Inflammatory macrophage treated with lipopolysaccharide for 1 hour (primary cell): ENCODE results near the gene PTTG1.
A peak's percentile ranks its signal among the peaks of the same experiment; 100 is the strongest.

ENCODE experiments used
- DNase-seq, 2 donors: peaks; one replicate each; pipeline ENCODE4 v3.0.0-alpha.2; 2020 to 2022

Gene PTTG1

DNA sequence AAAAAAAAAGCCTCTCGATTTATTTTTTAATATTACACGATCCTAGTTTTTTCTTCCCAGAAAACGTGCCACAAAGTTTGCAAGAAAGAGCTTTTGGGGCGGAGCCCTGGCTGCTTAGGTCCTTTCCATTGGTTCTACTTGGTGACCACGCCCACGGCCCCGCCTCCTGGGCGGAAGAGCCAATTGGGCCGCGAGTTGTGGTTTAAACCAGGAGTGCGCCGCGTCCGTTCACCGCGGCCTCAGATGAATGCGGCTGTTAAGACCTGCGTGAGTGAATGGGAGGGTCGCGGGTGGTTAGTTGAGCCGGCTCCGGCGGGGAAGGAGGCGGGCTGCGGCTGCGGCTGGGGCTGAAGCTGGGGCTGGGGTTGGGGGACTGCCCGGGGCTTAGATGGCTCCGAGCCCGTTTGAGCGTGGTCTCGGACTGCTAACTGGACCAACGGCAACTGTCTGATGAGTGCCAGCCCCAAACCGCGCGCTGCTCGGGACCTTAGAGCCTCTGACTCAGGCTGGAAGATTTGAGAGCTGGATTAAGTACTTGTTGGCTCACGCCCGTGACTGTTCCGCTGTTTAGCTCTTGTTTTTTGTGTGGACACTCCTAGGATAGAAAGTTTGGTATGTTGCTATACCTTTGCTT, at the start of gene PTTG1:
Gene PTTG1 (plus strand): TSS at position 231 of the 634 bp plus-strand sequence. CDS start 458 bp downstream, outside the sequence.
- peak; percentile 91 to 96 for DNase-seq

DNA sequence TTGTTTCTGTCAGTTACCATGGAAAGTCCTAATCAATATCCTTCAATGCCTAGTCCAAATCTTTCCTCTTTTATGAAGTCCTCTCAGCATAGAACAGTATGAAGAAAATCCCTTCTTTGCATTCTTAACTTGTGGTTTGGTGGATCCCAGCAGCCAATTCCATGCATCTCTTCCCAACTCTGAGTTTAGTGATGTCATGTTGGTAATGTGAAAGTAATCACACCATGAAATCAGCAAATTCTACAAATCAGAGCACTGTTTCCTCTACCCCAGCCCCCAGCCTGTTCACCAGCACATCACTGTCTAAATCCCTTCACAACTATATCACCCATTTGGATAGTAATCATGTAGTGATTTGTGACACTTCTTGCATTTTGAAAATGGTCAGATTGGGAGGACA, 46.5 kb upstream of the PTTG1 start:
- no peak for DNase-seq

DNA sequence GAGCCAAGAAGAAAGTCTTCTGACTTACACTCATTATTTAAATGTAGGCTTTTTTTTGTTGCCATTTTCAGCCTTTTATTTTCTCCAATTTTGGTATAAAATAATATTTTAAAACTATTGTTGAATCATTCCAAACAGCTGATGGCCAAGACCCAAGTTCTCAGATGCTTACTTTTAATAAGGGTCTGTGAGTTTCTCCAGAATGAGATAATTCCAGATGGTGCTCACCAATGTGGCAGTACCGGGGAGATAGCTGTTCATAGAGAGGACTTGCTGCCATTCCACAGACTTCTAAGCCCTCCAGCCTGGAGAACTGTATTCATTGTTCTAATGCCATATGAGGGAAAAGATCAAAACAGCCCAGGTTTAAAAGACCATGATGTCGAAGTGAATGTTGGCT, 46.0 kb upstream of the PTTG1 start:
- DNase-seq, result no peak

DNA sequence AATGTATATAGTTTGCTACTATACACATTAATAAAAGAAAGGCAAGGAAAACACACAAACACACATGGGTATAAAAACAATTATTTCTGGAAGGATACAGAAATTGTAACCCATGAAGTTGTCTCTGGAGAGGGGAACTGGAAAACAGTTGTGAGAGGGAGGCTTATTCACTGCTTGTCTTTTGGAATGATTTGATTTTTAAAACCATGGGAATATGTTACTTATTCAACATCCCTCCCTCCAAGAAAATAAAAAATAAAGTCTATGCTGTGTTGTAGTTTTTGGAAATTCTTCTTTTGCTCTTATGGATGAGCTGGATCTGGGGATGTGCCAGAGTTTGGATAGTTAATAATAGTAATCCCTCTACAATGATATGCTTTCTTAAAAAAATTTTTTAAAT, 45.2 kb upstream of the PTTG1 start:
- no peak for DNase-seq

DNA sequence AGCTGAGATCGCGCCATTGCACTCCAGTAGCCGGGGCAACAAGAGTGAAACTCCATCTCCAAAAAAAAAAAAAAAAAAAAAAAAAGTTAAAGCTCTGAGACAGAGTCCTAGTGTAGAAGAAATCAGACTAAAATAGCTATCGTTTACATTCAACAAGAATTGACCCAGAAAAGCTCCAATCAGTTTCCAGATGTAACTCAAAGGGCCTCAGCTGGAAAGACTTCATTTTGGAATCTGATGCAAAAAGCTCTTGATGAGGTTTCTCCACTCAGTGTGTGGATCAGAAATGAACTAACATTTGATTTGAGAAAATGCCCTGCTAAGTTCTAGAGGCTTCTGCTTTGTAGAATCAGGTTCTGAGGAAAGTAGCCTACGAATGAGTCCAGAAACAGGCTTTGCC, 44.0 kb upstream of the PTTG1 start:
- no peak for DNase-seq

DNA sequence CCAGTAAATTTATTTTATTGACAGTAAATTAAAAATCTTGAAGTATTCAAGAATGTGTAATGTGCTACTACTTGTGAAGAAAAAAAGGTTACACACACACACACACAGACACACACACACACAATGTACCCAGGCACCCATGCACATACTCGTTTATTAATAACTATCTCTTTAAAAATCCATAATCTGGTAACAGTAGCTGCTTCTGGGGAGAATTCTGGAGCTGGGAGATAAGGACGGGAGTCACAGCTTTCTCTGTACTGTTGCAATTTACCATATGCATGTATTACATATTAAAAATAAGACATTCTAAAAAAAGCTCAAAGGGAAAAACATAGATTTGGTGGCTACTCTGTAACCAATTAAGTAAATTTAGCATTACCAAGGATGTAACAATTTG, 43.3 kb upstream of the PTTG1 start:
- no peak for DNase-seq

DNA sequence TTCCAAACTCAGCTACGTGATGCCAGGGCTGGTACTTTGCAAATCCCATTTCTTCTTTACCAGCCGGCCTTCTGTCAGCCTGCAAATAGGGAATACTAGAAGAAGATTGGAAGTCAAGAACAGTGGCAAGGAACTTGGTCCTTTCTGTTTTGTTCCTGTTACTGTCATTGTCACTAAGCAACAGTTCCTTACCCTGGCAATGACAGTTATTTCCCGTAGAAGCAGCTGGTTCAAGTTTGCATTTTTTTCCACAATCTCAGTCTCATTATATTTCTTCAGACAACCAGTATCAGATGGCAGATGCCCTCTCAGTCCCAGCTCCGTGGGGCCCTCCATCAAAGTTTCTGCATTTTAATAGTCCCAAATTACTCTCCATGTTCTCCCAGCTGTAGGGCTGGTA, 42.1 kb upstream of the PTTG1 start:
- no peak for DNase-seq

DNA sequence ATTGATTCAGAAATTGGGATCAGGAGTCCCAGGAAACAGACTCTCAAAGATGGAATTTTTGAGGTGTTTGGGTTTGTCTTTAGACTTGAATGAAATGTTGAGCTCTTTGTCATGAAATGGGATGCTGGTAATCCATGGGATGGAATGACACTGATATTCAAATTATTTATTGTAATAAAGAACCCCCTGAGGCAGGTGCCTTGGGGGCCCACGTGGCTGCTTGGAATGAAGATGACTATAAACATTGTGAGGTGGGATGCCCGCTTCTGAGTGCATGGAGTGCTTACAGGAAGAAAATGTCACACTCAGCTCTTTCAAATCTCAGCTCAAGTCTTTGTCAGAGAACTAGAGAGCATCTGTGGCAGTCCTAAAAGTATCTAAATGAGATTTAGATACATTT, 41.6 kb upstream of the PTTG1 start:
- no peak for DNase-seq

DNA sequence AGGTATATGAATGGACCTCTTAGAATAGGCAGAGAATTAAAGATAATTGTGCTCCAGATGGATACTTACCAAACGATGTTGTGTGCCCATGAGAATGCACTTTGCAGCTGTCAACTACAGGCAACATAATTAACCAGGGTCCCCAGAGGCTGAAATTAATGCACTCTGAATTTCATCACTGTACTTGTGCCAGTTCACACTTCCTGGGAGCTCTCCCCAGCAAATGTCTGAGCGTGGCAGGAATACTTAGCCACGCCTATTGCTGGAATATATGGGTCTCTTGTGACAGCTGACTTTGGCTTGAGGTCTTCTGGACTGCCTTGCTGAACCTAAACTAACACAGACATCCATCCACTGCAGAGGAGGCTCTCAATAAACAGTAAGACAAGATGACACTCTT, 39.3 kb upstream of the PTTG1 start:
- no peak for DNase-seq

DNA sequence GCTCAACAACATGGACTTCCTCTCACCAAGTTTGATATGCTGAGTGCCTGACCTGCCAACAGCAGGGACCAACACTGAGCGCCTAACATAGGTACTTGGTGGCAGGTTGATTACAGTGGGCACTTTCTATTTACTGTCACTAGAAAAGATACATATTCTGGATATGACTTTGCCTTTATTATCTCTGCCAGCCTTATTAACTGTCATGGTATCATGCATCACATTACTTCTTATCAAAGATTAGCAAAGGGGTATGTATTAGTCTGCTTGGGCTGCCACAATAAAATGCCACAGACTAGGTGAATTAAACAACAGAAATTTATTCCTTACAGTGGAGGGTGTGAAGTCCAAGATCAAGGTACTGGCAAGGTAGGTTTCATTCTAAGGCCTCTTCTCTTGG, 37.0 kb upstream of the PTTG1 start:
- DNase-seq, result no peak

DNA sequence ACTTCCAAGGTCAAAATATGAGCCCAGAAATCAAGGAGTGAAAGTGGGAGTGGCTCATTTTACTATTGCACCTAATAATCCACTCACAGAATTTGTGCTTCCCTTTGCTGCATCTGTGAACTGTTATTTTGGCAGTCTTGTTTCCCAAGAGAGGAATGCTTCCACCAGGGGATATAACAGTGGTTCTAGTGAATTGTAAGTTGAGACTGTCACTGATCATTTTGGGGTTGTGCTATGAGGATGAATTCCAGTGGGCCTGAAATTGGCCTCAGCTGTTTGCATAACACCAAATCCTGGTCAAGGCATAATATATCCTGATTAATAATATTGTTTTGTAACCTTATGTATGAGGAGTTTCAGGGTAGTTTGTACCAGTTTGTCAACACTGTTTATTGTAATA, 36.2 kb upstream of the PTTG1 start:
- no peak for DNase-seq

DNA sequence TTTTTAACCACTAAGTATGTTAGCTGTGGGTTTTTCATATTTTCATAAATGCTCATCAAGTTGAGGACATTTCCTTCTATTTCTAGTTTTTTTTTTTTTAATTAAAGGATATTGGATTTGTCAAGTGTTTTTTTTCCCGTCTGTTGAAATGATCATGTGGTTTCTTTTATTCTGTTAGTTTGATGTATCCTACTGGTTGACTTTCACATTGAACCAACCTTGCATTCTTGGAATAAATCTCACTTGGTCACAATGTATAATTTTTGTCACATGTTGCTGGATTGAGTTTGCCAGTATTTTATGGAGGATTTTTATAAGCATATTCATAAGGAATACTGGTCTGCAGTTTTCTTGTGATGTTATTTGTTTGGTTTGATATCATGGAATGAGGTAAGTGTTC, 34.2 kb upstream of the PTTG1 start:
- DNase-seq, result no peak

DNA sequence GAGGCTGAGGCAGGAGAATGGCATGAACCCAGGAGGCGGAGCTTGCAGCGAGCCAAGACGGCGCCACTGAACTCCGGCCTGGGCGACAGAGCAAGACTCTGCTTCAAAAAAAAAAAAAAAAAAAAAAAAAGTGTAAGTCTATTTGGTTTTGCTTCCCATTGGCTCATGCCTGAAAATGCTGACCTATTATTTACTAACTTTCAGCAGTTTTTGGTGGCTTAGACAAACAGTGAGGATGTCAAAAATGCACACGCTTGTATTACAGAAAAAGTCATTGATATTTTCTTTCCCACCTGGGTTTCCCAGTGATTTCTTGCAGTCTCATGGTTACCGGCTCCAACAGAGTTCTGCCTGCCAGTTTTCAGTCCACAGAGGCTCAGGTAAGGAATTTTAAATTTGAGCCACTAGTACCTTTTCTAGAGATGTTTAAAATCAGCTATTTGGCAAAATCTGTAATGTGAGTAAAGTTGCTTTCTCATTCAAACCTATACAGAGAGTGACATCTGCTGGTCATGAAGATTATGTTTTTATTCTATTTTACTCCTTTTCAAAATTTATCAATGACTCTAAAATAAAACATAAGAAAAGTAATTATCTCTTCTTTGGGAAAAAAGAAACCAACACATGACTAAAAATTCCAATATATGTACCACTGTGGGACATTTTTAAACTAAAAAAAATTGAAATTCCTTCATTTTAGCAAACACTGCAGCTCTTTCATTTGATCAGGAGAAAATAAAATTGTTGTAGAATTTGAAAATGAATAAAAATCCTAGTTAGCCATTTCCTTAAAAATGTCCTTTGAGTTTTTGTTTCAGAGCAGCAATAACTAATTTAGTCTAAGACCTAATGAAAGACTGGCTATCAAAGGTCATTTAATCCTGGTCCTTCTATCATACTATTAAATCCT, 30.6 kb upstream of the PTTG1 start:
- peak; percentile 25 to 58 for DNase-seq

DNA sequence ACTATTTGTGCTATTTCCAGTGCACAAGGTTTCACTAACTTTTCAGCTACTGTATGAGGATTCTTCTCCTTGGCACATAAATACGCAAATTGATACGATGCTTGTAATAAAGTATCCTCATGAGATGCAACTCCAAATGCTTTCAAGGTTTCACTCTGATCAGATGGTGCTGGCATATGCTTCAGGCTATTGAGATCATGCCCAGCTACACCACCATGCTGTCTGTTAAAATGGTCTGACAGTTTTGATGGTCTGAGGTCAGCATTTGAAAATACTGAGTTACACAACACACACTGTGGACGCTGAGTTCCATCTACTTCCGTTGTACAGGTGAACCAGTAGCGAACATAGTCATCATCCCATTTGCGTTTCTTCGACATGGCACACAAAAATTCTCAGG, 26.5 kb upstream of the PTTG1 start:
- DNase-seq, result no peak

DNA sequence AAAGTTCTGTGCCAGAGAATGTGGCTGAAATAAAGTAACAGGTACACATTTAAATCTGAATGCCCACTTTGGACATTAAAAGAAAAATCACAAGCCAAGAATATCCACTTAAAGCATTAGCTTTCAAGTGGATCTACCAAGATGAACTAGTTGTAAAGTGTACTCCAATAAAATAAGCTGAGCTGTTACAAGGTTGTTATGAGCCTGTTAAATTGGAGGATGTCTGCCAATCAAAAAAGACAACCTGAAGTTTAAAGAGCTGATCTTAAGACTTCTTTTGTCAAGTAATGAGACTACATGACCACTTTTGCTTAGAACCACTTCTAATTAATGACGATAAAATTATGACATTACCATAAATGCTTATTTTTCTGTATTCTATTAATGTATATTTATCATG, 24.2 kb upstream of the PTTG1 start:
- no peak for DNase-seq

DNA sequence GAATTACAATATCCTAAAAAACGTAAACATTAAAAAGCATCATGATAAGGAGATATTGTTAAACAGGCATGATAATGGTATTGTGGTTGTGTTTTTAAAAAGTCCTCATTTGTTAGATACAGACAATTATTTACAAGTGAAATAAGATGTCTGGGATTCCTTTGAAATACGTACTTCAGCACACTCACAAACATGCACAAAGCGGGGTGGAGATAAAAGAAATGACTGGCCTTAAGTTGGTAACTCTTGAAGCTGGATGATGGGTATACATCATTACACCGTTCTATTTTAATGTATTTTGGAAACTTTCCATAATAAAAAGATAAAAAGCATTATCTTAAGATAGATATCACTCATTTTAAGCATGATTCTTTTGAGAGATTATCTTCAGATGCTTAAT, 22.8 kb upstream of the PTTG1 start:
- DNase-seq, result no peak

DNA sequence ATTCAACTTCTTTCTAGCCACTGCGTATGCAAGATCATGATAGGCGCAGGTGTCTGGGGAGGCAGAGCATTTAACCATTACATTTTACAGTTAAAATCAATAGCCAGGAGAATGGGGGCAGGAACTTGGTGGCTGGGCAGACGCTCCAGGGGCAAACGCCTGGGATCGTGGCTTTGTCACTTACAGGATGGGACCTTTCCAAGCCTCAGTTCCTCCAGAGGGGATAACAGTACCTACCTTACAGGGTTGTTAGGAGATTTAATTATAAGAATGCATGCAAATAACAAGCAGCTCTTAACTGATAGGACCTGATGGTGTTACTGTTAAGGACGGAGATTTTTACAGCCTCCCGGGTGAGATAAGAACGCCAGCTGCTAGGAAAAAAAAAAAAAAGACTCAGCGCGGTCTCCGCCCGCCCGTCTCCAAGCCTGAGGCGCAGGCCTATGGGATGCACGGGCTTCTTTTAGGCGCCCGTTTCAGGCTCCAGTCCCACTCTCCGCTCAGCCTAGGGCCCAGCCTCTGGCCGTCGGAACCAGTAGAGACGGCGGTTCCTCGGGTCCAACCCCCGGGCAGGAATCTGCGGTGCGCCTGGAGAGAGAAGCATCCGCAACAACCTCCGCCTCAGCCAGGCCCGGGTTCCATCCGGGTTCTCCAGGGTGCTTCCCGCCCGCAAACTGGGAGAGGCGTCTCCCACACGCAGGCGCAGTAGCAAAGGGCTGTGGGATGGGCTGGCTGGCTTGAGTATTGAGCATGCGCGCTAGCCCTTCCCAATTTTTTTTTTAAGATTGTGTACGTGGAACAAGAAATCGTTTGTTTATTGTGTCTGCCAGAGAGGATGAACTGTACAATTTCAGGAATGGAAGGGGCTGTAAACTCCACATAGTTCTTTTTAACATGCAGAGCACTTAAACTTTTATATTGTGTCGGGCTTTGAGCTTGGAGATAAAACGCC, 22.0 kb upstream of the PTTG1 start, which contains the start of gene FAM200C:
Gene FAM200C (minus strand): TSS at position 653 of the 952 bp plus-strand sequence. CDS start 4,564 bp downstream, outside the sequence.
- DNase-seq, result peak; percentile 90 to 92

DNA sequence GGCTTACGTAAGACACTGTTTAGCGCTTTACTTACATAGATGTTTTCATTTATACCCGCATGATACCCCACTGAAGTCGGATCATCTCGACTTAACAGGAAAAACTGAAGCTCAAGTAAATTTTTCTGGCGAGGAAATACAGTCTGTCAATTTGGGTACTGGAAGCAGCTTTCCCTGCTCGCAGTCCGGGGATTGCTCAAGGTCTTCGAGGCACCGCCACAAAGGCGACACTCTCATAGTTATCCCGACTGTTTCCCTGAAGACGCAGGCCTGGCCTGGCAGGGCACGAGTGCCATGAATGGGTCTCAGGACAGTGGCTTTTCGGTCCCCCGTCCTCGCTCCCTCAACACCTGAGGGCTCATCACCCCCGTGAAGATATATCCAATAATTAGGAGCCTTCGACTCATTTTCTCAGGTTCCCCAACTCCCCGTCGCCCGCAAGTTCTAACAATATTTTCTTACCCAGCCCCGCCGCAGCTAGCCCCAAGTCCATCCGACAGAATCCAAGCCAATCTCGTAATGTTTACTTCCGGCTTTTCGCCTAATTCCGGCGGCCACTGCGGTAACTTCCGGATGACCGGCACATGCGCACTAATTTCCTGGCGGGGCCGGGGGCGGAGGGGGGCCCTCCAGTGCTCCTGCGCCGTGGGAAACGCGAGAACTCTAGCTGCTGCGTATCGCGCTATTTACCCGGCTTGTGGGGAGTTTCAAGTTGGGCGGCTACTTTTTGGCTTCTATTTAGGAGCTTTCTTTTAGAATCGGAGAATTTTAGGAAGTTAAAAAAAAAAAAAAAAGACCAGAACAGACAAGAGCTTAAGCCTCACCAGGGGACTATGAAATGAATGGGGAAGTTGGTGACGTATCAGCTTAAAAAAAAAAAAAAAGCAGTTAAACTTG, 2.8 kb upstream of the PTTG1 start, which contains the start of gene SLU7:
Gene SLU7 (minus strand): TSS at position 521 of the 897 bp plus-strand sequence. CDS start 3,787 bp downstream, outside the sequence.
- peak; percentile 96 to 97 for DNase-seq

DNA sequence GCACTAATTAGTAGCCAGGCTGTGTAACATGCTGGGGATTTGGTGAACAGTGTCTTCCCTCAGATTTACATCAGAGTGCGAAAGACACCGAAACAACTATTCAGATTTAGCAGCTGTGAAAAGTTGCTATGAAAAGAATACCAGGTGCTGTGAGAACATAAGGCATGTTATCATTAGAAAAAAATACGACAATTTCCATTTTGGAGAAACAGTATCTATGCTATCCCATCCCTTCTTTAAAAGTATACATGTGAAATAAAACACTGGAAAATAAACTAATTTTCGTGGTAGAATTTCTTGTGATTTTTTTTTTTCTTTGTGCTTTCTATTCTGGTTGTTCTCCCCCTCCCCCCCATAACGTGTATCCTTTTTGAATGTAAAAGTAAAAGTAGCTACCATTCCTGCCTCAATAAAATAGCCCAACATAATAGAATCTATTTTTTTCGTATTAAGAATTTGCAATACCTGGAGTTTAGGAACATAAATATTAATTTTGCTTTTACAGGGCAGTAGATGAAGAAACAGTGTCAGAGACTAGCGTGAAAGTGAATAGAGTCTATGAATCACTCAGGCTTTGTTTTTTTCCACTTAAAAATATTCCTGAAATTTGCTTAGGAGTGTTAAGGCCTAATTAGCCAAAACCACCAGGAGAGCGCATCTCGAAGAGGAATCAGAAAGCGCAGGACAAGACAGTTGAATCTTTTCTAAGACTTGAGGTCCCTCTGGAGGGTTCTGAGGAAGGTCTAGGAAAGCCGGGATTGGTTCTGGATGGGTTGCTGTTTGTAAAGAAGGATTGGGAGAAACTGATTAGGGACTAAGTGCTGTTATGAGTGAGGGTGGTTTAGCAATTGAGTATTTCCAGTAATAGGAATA, 2.0 kb upstream of the PTTG1 start:
- DNase-seq, result peak in 1 of 2 donors; percentile 11

DNA sequence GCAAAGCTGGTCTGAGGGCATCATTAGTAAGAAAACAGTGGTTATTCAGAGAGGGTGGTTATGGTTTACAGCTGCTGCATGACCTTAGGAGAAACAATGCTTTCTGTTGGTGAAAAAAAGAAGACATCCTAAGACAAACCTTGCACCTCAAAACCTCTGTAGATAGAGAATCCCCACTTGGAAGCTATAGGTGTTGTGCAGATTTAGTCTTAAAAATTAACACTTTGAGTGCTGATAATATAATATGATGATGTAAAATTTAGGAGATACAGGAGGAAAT, 1.4 kb upstream of the PTTG1 start:
- DNase-seq, result no peak

DNA sequence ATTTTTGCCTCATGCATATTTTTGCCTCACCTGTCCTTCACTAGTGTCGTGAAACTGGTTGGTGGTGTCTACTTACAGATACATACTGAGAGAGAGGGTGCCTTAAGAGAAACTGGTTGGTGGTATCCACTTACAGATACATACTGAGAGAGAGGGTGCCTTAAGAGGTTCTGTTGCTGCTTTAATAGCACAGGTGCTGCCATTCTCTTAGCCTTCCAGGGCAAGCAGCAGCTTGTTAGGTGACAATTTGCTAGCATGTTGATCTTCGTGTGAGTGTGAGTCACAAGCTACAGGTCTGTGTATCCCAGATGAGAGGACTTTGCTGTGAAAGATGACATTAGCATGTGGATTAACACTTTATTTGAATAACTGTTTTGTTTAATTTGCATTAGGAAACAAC, 1.4 kb downstream of the PTTG1 start:
- DNase-seq, result no peak
